Chondrocyte (in vitro differentiated cells): ENCODE data around the gene SH3BP2. TPM values are rescaled to one million over a fixed set of nuclear protein-coding genes. Genes with fewer than 3 reads are reported as not detected.

ENCODE experiments used
- DNase-seq: peaks from one replicate; pipeline ENCODE4 v3.0.0; 2021; ENCODE audit warnings: mixed read lengths, low spot score
- H3K27ac Mint-ChIP-seq: one replicate; pipeline ENCODE4 v1.8.0; 2021; ENCODE audit warnings: mild to moderate bottlenecking, moderate library complexity, mixed read lengths; ENCODE audit not compliant: unreplicated experiment
- H3K27me3 Mint-ChIP-seq: 2 replicates; pipeline ENCODE4 v1.8.0; 2021; ENCODE audit warnings: low read depth, mixed read lengths
- H3K36me3 Mint-ChIP-seq: 2 replicates; pipeline ENCODE4 v1.8.0; 2021; ENCODE audit warnings: low read depth, mixed read lengths
- H3K4me1 Mint-ChIP-seq: 2 replicates; pipeline ENCODE4 v1.8.0; 2021; ENCODE audit warnings: low read depth, mild to moderate bottlenecking, mixed read lengths
- H3K4me3 Mint-ChIP-seq: one replicate; pipeline ENCODE4 v1.8.0; 2021; ENCODE audit warnings: mild to moderate bottlenecking, moderate library complexity, mixed read lengths; ENCODE audit not compliant: unreplicated experiment
- H3K9me3 Mint-ChIP-seq: 2 replicates; pipeline ENCODE4 v1.8.0; 2021; ENCODE audit warnings: low read depth, mixed read lengths
- CTCF ChIP-seq: fragments of 200-600 bp; sonication (generic); IDR thresholded peaks from 2 replicates; pipeline ENCODE4 v1.5.0; 2021; ENCODE audit warnings: antibody characterized with exemption, mild to moderate bottlenecking, moderate library complexity
- total RNA-seq: library from RNA; stranded (reverse); gene quantifications from 3 replicates; pipeline ENCODE4 v1.2.1, GENCODE V29; 2021

Gene SH3BP2
- total RNA-seq, 1 donor from 2014 or later = 59.8 TPM

- peak overlapping the region; percentile 93 for H3K27ac Mint-ChIP-seq
- H3K27me3 Mint-ChIP-seq = no peaks in the 10 kb centered on the region
- peak overlapping the region; percentile 54 for H3K4me3 Mint-ChIP-seq
- peak; percentile 93 for DNase-seq
- H3K9me3 Mint-ChIP-seq = no peaks in the 10 kb centered on the region
- no peak for TF ChIP-seq CTCF
- H3K4me1 Mint-ChIP-seq = peaks cover 65% of the 10 kb centered on the region
- no peaks in the 10 kb centered on the region for H3K36me3 Mint-ChIP-seq
Measured at GRCh38 chr4:2800691-2801596, 8.1 kb downstream of the SH3BP2 start.

GRCh38 chr4:2802618-2803531 lies 10.0 kb downstream of the SH3BP2 start:
- Mint-ChIP-seq H3K4me1 (peaks cover 58% of the 10 kb centered on the region), H3K36me3 (peaks cover 5% of the 10 kb centered on the region), H3K27me3 (no peaks in the 10 kb centered on the region), H3K27ac (no peak overlapping the region), H3K9me3 (no peaks in the 10 kb centered on the region), H3K4me3 (no peak overlapping the region)
- no peak for TF ChIP-seq CTCF
- peak; percentile 61 for DNase-seq

- no peaks in the 10 kb centered on the region for H3K27me3 Mint-ChIP-seq
- peak; percentile 81 for DNase-seq
- no peak overlapping the region for H3K4me3 Mint-ChIP-seq
- peaks cover 49% of the 10 kb centered on the region for H3K4me1 Mint-ChIP-seq
- no peaks in the 10 kb centered on the region for H3K9me3 Mint-ChIP-seq
- TF ChIP-seq CTCF = no peak
- H3K27ac Mint-ChIP-seq = no peak overlapping the region
- H3K36me3 Mint-ChIP-seq = peaks cover 5% of the 10 kb centered on the region
Measured at GRCh38 chr4:2803624-2804448, 11.0 kb downstream of the SH3BP2 start.

GRCh38 chr4:2804449-2804972 lies 11.6 kb downstream of the SH3BP2 start:
- Mint-ChIP-seq H3K9me3 (no peaks in the 10 kb centered on the region), H3K36me3 (peaks cover 5% of the 10 kb centered on the region), H3K4me1 (peaks cover 48% of the 10 kb centered on the region), H3K27ac (no peak overlapping the region), H3K27me3 (no peaks in the 10 kb centered on the region), H3K4me3 (no peak overlapping the region)
- no peak for DNase-seq
- TF ChIP-seq CTCF = no peak
